ENCODE measurements around the gene RGMA. TPM values are rescaled to one million over a fixed set of nuclear protein-coding genes. Genes with fewer than 3 reads are reported as not detected.
"Not testable (repeated sequence)": the region's sequence is repeated elsewhere in the genome, so short reads cannot be mapped to it uniquely, and the experiment has no call there.

RGMA gene
- total RNA-seq, 2 donors from 2014 or later, result 22.1 to 55.7 TPM

GRCh38 chr15:93034512-93034911 lies 54.5 kb downstream of the RGMA start:
- H3K27me3 ChIP-seq (replicated peaks; ENCODE audit: insufficient read depth), result no peaks in the 10 kb centered on the region
- no peak for TF ChIP-seq CTCF (IDR thresholded peaks at IDR 0.05)
- no peaks in the 10 kb centered on the region for H3K9me3 ChIP-seq
- ATAC-seq (ENCODE audit: insufficient number of reproducible peaks, low FRiP score, low read depth) (no peak), DNase-seq (ENCODE audit: low spot score) (no peak)
- no peaks in the 10 kb centered on the region for H3K36me3 ChIP-seq
- no peak overlapping the region for H3K4me3 ChIP-seq
- H3K4me1 ChIP-seq (ENCODE audit: control insufficient read depth in 1 of 2, low read depth in 2 of 2), result peaks cover 11 to 30% of the 10 kb centered on the region in 2 donors
- H3K27ac ChIP-seq, result no peak overlapping the region

- DNase-seq (ENCODE audit: low spot score) (no peak), ATAC-seq (ENCODE audit: insufficient number of reproducible peaks, low FRiP score, low read depth) (no peak)
- Histone ChIP-seq H3K9me3 (no peaks in the 10 kb centered on the region), H3K4me3 (no peak overlapping the region), H3K36me3 (no peaks in the 10 kb centered on the region), H3K4me1 (ENCODE audit: control insufficient read depth in 1 of 2, low read depth in 2 of 2) (peaks cover 17 to 36% of the 10 kb centered on the region in 2 donors), H3K27ac (no peak overlapping the region), H3K27me3 (replicated peaks; ENCODE audit: insufficient read depth) (no peaks in the 10 kb centered on the region)
- no peak for TF ChIP-seq CTCF (IDR thresholded peaks at IDR 0.05)
These were observed 55.5 kb downstream of the RGMA start for GRCh38 chr15:93033434-93034045.

DNA sequence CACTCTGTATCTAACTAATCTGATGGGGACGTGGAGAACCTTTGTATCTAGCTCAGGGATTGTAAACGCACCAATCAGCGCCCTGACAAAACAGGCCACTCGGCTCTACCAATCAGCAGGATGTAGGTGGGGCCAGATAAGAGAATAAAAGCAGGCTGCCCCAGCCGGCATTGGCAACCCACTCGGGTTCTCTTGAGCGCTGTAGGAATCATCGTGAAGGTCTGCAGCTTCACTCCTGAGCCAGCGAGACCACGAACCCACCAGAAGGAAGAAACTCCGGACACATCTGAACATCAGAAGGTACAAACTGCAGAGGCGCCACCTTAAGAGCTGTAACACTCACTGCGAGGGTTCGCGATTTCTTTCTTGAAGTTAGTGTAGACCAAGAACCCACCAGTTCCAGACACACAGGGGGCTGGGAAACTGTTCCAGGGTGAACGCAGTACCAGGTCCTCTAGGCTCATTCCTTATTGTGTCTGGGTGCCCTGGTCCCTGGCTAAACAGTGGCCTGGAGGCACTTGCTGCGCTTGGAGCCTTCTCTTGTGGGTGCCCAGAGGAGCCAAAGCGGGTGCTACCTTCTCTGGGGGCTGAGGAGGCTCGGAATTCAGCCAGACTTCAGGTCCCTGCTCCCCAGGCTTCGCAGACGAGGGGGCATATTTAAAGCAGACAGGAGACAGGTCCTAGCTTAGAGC lies 56.4 kb downstream of the RGMA start:
- peaks cover 24 to 38% of the 10 kb centered on the region in 2 donors for H3K4me1 ChIP-seq (ENCODE audit: control insufficient read depth in 1 of 2, low read depth in 2 of 2)
- not testable (repeated sequence) for H3K9me3 ChIP-seq; H3K27ac ChIP-seq; ATAC-seq (ENCODE audit: insufficient number of reproducible peaks, low FRiP score, low read depth); H3K27me3 ChIP-seq (replicated peaks; ENCODE audit: insufficient read depth); DNase-seq (ENCODE audit: low spot score); H3K4me3 ChIP-seq; H3K36me3 ChIP-seq

DNA sequence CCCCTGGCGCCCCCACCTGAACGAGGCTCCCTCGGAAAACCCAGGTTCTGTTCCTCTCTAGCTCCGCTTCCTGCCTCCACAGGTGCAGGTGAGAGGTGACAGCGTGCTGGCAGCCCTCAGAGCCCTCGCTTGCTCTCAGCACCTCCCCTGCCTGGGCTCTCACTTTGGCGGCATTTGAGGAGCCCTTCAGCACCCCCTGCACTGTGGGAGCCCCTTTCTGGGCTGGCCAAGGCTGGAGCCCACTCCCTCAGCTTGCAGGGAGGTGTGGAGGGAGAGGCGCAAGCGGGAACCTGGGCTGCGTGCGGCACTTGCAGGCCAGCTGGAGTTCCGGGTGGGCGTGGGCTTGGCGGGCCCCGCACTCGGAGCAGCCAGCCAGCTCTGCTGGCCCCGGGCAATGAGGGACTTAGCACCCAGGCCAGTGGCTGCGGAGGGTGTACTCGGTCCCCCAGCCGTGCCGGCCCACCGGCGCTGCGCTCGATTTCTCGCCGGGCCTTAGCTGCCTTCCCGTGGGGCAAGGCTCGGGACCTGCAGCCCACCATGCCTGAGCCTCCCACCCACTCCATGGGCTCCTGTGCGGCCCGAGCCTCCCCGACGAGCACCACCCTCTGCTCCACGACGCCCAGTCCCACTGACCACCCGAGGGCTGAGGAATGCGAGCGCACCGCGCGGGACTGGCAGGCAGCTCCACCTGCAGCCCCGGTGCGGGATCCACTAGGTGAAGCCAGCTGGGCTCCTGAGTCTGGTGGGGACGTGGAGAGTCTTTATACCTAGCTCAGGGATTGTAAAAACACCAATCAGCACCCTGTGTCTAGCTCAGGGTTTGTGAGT lies 57.2 kb downstream of the RGMA start:
- H3K4me3 ChIP-seq; H3K27me3 ChIP-seq (replicated peaks; ENCODE audit: insufficient read depth); H3K9me3 ChIP-seq; ATAC-seq (ENCODE audit: insufficient number of reproducible peaks, low FRiP score, low read depth); H3K27ac ChIP-seq; DNase-seq (ENCODE audit: low spot score); H3K36me3 ChIP-seq: not testable (repeated sequence)
- peaks cover 33 to 41% of the 10 kb centered on the region in 2 donors for H3K4me1 ChIP-seq (ENCODE audit: control insufficient read depth in 1 of 2, low read depth in 2 of 2)

DNA sequence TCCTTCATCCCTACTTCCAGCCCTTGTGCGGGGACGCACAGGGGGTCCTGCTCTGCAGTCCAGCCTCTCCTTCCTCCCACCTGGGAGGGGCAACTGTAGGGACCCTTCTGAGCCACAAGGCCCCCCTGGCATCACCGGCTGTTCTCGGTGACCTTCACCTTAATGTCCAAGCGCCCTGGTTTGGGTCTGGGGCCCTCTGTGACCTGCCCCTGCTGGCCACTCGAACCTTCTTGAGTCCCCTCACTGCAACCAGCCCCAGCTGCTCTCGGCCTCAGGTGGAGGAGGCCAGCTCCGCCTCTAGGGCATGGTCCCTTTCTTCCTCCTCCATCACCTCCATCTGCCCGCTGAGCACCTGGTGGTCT lies 57.9 kb downstream of the RGMA start:
- Histone ChIP-seq H3K36me3 (no peaks in the 10 kb centered on the region), H3K27ac (peak overlapping the region in 1 of 2 donors; percentile 88), H3K9me3 (no peaks in the 10 kb centered on the region), H3K4me1 (ENCODE audit: control insufficient read depth in 1 of 2, low read depth in 2 of 2) (peaks cover 39 to 48% of the 10 kb centered on the region in 2 donors), H3K27me3 (replicated peaks; ENCODE audit: insufficient read depth) (no peaks in the 10 kb centered on the region), H3K4me3 (peak overlapping the region; percentile 15)
- no peak for ATAC-seq (ENCODE audit: insufficient number of reproducible peaks, low FRiP score, low read depth)
- DNase-seq (ENCODE audit: low spot score), result no peak
- TF ChIP-seq CTCF (IDR thresholded peaks at IDR 0.05), result no peak

All from thoracic aorta (tissue), 2 donors.